GM12801 (cell line): ENCODE results near the gene HECTD3.

Source experiments
- TF ChIP-seq, protein P1 (sequence below): IDR thresholded peaks from one replicate; pipeline ENCODE4 v1.5.1; 2011; ENCODE audit warnings: control low read depth; ENCODE audit not compliant: insufficient read length; ENCODE audit errors: extremely low read depth

Gene HECTD3

DNA sequence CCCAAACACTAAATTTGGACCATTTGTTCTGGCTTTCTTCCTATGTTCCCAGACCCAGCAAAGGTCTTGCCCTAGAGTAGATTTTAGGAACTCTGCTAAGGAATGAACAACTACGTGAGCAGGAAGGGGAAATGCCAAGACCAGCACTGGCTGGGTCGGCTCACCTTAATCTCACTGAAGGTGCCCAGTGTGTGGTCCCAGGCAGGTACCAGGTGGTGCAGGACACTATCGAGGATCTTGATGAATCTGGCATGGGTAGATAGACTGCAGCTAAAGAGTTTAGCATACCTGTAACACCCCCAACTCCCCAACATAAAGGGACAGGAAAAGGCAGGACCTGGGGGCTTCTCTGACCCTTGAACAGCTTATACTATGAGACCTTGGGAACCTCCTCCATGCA, 3.0 kb downstream of the HECTD3 start:
- TF ChIP-seq, protein P1, sequence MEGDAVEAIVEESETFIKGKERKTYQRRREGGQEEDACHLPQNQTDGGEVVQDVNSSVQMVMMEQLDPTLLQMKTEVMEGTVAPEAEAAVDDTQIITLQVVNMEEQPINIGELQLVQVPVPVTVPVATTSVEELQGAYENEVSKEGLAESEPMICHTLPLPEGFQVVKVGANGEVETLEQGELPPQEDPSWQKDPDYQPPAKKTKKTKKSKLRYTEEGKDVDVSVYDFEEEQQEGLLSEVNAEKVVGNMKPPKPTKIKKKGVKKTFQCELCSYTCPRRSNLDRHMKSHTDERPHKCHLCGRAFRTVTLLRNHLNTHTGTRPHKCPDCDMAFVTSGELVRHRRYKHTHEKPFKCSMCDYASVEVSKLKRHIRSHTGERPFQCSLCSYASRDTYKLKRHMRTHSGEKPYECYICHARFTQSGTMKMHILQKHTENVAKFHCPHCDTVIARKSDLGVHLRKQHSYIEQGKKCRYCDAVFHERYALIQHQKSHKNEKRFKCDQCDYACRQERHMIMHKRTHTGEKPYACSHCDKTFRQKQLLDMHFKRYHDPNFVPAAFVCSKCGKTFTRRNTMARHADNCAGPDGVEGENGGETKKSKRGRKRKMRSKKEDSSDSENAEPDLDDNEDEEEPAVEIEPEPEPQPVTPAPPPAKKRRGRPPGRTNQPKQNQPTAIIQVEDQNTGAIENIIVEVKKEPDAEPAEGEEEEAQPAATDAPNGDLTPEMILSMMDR = no peak

DNA sequence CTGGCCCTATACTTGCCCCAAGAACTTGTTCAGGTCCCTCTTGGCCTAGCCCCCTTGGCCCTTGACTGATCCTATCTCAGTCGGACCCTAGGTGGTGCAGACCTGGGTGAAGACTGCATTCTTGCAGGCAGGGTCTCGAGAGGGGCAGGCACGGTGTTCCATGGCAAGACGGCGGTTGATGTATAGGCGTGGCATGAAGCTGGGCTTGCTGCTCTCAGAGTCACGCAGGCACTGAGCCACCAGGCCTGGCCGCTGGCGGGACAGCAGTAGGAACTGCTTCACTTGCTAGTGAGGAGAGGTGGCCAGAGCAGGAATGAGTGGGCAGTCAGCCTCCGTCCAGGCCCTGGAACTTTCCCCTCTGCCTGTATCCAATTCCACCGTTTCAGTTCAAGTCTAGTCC, 3.8 kb downstream of the HECTD3 start:
- TF ChIP-seq, protein P1 = no peak

DNA sequence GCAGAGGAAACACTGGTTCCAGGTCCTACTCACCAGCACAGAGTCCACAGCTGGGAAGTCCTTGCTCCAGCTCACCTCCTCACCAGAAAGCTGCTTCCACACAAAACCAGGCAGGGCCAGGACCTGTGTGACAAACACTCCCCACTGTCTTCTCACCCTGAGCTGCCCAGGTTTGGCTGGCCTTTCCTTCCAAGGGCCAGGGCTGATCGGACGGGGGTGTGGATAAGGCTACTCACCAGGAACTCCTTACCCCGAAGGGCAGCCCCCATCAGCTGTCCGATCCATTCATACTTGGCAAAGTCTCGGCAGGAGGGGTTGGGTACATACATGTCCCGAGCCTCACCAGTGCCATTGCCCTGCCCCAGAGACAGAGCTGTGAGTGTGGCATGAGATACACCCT, 5.4 kb downstream of the HECTD3 start:
- TF ChIP-seq, protein P1 = no peak

DNA sequence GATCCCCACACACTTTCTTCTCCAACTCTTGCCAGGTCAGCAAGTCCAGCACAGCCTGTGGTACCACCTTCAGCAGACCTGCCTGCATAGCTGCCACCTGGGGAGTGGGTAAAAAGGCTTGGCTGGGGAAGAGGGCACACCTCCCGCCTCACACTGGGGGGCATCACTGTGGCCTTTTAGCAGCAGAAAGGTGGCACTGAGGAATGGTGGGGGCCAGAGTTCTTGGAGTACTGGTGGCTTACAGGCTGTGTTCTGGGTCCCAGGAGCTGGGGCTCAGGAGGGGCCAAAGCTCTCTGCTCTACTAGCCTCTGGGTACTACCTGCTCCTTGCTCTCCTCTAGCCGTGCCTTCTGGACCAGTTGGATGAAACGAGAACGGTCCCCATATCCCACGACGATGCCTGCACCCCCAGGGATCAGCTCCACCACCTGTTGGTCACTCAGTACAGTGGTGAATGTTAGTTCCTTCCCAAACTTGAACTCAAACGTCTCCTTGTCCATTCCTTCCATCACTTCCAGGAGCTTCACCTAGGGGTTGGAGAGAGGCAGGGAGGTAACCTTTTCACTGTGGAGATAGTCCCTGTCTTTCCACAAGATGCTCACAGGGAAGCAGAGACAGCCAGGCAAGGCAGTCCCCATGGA, 6.7 kb downstream of the HECTD3 start:
- TF ChIP-seq, protein P1 = no peak

DNA sequence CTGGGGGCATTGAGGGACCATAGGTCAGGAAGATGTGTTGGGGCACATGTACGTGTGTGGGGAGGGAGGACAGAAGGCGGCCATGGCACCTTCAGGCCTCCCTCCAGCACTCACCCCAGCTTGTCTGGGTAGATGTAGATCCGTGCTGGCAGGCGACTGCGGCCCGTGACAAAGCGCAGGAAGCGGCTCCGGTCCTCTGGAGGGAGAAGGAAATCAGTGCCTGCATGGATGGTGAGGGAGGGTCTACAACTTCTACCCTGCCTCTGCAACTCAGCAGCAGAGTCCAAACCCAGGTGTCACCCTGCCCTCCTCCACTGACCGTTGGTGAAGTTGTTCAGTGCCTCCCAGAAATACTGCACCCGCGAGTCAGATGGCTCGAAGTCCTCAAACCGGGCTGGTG, 7.4 kb downstream of the HECTD3 start:
- TF ChIP-seq, protein P1 = no peak

DNA sequence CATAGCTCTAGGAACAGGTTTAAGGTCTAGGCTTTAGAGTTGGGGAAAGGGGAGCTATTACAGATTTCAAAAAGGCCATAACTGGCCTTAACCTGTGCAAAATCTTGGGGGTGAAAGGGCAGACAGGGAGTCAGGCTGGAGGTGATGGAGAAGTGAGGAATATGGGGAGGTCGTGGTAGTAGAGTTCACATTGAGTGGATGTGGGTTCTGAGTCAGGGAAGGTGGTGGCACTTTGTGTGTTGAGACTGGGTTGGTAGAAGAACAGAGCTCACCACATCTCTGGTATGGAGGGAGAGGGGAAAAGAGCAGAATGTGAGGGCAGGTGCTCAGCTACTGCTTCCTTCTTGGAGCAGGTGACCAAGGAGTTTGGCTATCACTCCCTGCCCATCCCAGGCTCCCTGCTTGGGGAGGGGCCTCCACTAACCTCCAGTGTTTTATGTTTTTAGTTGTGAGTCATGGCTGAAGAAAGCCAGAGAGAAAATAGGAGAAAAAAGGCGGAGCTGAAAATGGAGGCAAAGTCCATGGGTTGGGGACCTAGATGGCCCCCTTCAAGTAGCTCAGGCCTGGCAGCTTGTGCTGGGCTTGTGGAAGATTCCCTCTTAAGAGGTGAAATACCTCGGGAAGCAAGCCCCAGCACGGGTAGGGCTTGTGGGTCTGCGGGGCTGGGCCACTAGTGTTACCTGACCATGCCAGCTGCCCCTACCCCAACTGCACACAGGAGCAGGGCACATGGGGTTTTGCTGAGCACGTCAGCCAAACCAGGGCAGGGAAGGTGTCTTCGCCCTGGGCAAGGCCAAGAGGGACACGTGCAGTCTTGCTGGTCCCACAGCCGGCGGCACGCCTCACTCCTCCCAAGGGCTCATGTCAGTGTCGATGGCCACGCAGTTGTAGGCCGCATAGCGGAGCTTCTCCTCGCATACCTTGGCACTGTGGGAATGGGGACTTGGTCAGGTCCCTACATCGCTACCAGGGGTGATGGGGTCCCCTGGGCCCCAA, 8.2 kb downstream of the HECTD3 start:
- TF ChIP-seq, protein P1 = no peak

DNA sequence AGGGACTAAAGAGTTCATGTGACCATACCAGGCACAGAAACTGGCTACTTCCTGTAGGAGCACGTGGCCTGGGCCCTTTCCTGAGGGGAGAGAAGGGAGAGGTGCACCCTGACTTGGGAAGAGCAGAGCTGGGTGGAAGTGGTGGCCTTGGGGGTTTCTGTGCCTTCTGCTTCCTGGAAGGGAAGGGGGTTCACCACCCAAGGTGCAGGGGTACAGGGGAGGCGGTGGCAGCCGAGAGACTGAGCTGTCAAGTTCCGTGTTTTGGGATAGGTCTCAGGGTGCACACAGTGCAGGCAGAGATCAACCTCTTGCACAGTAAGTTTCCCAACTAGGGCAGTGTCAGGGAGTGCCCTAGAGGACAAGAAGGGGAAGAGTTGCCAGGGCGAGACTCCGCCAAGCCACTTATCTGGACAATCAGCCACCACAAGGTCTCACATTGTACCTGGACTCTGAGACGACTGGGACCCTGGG, 10.1 kb downstream of the HECTD3 start:
- TF ChIP-seq, protein P1 = no peak
